CD4-positive, alpha-beta T cell treated with Interleukin-4 for 1 hour (primary cell): ENCODE measurements around the gene PLA2G4A.

Experiments
- DNase-seq, 2 donors: peaks; one replicate each; pipeline ENCODE4 v3.0.0-alpha.2; 2020 to 2022

Gene PLA2G4A

DNA sequence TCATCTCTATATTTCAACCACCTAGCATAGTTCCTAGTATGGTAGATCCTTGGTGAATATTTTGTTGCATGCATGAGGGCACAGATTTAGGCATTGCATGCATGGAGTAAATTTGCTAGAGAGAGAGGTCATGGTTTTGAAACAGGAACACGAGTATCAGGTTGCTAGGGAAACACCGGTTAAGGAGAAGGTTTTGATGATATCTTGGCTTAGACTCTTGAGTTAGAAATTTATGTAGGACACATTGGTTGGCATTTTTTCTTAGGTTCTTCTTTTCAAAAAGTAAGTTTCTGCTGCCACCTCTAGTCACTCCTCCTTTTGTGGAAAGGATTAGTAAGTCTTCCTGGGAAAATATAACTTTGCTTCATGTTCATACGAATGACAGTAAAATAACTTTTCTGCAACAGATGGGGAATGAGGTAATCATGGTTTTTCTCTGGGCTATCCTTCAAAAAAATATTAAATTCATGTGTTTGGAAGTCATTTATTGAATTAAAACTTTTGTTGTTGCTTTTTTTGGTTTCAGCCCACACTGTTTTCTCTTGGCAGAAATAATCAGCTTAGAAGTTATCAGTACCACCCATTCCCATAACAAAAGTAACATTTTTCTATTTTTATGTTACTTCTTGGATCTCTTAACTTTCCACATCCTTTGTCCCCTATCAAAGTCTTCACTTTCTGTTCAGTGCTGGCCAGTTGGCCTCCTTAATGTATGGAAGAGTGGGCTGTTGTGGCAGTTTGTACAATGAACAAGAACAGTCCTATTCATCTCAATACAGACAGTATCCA, 97.3 kb downstream of the PLA2G4A start:
- DNase-seq: no peak

DNA sequence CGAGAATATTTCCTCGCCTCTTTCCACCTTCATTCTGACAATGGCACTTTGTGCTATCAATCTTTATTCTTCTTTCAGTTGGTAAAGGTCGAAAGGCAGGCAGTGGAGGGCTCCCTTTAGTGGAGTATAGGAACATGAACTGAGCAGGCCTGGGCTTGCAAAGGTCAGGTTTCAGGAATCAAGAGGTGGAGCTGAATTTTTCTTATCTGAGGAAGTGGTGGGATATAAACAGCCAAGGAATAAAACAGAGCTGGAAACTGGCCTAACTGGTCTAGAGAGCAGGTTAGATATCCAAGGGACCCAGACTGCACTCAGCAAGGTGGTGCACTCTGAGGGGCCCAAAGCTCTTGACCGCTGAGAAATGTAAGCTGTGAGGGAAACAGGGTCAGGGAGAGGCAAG, 99.1 kb downstream of the PLA2G4A start:
- DNase-seq: no peak

DNA sequence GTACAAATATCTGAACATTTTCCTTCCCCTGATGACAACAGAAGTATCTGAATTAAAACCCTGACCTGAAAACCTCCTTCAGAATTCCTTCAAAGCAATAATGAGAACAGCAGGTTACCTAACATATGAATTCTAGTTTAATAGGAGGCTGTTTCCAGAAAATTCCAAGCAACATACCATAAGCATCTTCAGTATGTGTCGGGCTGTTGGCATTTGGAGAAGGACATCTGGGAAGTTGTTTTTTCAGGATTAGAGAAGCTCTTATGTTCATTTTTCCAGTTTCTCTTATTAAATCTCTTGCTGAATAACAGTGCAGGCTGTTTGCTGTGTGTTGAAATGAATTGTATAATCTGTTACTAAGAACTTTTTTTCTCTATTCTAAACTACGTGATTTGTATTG, 101.5 kb downstream of the PLA2G4A start:
- no peak for DNase-seq

DNA sequence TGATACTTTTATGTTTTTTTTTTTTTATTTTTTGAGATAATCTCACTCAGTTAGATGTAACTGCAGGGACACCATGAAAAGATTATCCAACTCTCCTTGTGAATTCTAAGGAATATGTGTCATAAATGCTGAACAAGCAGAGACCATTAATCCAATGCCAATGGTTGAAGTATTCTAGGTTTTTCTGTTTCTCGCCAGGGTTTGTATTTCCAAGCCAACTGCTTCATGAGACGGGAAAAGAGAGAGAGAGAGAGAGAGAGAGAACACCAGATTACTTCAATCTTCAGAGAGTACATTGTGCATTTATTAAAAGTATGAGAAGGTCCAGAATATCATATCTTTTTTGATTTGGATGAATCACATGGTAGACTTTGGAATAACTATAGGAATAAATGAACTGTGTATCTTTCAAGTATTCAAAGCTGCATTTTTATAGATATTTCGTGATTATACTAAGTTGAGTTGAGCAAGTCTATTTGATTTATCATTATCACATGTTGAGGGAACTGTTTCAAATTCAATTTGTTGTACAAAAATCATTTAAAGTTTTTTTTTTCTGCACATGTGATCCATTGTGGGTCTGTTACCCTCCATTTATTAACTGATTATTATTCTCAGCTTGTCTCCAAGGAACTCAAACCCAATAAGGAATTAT, 108.4 kb downstream of the PLA2G4A start:
- no peak for DNase-seq

DNA sequence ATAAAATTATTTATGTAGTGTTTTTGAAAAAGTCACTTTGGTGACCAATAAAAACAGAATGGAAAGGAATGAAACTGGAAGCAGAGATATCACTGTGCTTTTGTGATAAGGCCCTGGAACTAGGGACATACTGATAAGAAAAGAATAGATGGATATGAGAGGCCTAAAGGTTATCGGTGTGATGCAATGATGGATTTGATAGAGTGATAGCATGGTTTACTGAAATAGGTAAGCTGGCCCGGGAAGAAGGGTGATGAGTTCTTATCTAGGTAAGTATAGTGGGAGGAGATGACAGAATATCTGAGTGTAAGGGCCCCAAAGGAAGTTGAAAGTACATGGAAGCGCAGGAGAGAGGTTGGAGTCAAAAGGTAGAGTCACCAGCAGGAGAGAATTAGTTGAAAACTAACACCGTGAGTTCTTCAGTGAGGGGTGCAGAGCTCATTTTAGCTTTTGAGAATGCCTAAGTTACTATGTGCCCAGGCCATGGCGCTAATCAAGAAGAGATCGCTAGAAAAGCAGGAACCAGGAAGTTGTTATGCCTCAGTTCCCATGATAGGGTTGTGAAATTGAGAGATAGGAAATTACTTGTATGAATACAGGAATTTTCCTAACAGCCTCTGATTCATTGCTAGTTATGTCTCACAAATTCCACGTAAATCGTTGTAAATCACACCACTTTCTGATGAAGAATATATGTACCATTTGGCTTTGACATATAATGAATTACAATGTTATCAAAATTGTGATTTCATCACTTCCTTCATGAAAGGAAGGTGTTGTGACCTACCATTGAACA, 115.3 kb downstream of the PLA2G4A start:
- DNase-seq: no peak

DNA sequence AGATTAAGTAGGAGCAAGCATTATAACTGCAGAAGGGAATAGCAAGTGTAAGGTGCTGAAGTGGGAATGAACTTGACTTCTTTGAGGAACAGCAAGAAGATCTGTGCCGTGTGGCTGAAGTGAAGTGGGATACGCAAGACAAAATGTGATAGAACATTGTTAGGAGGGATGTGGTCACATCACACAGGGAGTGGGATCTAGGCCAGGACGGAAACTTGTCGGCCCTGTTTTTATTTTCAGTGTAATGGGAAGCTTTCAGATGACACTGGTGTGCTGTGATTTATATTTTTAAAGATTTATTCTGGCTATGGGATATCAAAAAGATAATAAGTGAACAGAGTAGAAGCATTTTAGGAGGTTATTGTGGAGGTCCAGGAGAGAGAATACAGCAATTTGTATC, 116.4 kb downstream of the PLA2G4A start:
- no peak for DNase-seq

DNA sequence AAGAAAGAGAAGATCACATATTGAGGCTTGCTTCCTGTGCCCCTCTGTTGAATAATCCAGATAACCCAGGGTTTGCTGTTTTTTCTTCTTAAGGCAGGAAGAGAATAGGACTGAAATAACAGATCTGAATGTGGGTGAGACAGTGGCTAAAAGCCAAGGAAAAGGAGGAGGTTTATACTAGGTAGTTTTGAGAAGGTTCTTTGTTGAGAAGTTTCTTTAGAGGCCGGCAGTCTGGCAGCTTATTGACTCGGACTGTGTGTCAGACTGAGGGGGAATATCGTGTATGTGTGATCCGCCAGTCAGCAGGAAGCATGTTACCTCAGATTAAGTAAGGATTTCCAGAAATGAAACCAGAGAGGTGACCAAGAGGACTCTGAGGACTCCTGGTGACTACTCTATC, 119.8 kb downstream of the PLA2G4A start:
- DNase-seq: no peak

DNA sequence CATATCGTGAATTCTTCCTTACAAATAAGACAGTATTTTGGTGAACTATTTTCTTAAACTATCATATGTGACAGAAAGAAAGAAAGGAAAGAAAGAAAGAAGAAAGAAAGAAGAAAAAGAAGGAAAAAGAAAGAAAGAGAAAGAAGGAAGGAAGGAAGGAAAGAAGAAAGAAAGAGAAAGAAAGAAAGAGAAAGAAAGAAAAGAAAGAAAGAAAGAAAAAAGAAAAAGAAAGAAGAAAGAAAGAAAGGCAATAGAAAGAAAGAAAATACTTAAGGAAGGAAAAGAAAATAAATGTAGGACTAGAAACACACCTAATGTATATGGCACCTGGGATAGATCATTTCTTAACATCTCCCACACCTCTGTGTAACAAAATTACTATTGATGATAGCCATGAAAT, 120.4 kb downstream of the PLA2G4A start:
- no peak for DNase-seq

DNA sequence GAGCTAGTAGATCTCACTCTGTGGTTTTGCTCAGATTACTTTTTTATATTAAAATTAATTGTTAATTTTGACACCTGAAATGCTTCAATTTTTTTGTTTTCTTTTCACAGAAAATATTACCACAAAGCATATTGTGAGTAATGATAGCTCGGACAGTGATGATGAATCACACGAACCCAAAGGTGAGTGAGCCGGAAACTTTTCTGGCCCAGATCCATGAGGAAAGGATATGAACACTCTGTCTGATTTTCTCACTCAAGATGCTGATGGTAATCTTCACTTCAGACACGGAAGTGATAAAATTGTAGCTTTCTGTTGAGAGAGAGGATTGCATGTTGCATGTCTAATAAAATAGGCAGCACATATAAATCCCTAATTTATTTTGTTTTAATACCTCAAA, 121.8 kb downstream of the PLA2G4A start:
- no peak for DNase-seq

DNA sequence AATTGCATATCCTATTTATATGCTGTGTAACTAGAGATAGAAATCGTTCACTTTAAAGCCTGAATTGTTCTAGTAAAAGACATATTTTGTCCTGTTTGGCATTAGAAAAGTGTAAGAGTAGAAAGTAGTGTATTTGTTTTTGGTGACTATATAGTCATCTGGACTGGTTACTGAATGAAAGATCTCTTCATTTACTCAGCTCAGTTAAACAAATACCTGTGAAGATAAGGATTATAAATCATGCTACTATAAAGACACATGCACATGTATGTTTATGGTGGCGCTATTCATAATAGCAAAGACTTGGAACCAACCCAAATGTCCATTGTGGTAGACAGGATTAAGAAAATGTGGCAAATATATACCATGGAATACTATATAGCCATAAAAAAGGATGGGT, 125.1 kb downstream of the PLA2G4A start:
- no peak for DNase-seq

DNA sequence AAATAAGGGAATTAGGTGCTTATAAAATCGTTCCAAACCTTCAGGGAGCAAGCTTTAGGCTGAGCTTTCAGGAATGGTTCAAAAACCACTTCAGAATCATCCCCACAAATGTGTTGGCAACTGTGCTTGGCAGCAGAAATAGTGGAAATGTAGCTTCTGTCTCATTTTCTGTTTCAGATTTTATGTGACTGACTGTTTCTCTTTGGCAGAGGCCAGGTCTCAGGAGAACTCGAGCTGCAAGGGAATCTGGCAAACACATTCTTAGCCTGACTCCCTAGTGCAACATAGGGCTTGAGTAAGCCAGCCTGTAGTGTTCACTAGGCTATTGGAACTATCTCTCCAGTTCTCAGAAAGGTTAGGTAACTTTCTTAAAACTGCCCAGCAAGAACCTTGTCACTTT, 128.6 kb downstream of the PLA2G4A start:
- DNase-seq: no peak

DNA sequence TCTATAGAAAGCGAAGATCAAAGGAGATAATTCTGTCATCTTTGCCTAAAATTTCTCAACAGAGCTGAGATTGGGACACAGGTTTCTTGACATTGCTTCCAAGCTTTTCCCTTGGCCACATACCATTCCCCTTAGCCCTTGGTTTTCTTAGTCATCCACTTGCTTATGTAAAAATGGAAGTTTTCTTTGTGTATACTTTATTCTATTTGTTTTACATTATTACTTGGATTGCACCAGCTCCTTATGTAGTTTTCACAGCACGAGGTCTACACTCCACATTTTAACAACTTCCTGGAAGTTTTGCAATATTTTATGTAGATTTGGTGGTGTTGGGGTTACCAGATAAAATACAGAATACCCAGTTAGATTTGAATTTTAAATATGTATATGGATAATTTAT, 129.8 kb downstream of the PLA2G4A start:
- no peak for DNase-seq

DNA sequence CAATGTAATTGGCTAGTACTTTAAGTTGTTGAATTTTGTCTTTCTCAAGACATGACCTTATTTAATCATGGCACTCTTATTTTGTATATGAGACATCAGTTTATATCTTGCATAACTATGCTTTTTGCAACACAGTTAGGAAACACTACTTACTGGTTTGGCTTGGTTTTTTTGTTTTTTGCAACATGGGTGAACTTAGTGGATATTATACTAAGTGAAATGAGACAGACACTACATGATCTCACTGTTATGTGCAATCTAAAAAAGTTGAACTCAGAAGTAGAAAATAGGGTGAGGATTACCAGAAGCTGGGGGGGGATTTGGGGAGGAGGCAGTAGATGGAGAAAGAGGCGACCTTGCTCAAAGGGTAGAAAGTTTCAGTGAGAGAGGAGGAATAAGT, 132.1 kb downstream of the PLA2G4A start:
- no peak for DNase-seq

DNA sequence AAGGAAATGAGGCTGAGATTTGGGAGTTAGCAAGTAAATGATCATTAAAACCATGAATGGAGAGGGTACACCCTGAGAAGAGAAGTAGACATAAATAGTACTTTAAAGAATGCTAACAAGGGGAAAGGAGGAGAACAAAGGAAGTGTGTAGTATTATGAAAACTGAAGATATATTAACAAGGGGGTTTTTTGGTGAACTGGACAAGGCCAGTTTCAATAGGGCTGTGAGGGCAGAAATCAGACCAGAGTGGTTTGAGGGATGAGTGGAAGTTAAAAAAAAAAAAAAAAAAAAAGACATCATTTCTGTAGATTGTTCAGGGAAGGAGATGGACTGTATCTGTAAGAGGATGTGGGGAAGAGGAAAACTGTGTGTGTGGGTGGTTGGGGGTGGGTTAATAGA, 137.1 kb downstream of the PLA2G4A start:
- DNase-seq: no peak

DNA sequence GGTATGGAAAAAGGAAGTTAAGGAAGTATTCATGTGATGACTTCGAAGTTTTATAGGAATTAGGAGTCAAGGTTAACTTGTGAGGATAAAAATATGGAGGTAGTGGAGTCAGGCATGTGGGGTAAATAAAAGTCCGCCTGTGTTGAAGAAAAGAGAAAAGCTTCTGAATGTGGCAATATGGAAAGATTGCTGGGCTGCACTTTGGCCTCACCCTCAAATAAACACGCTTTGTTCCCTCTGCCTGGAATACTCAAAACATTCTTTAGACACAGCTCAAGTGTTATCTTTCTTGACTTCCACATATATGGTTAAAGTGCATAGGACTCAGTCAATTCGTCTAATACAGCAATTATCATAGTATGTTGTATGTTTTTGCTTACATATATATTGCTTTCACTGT, 137.7 kb downstream of the PLA2G4A start:
- no peak for DNase-seq

DNA sequence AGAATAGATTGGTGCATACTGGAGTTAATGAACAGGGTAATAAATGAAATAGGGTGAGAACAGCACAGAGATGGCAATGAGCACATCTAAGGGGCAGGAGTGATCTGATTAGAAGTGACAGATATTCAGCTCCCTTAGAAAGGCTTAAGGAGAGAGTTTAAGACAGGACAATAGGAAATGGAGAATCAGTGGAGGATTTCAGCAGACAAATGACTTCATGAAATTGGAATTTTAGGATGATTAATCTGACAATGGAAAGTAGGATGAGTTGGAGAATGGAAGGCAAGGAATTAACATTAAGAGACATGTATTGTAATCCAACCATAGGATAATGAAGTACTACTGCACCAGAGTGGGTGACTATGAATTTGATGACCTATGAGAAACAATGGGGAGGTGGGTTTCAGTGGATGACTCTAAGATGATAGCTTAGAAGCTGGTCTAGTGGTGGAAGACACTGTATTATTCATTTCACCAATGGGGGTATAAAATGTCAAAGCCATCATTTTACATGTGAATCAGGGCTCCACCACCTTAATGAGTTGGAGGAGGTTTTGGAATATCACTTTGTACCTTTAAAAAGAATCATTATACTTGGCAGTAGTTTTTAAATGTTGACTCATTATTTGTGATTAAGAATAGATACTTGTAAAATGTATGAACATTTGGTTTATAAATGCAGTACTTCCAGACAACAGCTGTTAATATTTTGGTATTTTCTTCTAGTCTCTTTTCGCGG, 139.1 kb downstream of the PLA2G4A start:
- no peak for DNase-seq

DNA sequence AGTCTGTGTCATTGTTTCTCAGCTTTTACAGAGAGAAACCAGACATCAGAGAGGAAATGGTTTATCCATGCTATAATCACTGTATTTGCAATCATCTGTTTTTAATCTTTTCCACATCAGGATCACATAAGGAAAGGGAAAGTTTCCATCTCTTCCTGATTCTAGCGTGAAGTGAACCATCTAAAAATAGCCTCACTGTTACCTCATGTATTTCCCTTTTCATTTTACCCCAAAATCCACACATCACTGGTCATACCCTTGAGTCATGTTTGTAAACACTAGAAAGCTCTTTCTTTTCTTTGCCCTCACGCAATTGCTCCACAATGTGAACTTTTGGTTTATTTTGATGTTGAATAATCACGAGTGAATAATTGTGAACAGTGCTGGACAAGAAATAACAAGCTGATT, 146.0 kb downstream of the PLA2G4A start:
- no peak for DNase-seq

DNA sequence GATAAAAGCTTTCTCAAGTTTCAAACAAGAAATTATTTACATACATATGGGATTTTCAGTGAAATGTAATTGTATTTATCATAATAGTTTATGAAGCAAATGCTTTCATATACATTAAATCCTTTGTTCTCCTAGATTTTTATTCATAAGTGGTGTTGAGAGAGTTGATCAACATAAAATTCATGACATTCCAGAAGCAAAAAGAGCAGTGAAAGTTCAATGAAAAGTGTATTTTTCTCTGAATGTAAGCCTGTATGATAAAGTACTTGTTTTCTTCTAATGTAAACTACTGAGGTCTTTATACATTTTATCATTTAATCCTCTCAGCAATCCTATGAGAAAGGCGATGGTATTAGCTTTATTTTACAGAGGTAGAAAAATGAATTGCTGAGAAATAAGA, 146.5 kb downstream of the PLA2G4A start:
- DNase-seq: no peak

DNA sequence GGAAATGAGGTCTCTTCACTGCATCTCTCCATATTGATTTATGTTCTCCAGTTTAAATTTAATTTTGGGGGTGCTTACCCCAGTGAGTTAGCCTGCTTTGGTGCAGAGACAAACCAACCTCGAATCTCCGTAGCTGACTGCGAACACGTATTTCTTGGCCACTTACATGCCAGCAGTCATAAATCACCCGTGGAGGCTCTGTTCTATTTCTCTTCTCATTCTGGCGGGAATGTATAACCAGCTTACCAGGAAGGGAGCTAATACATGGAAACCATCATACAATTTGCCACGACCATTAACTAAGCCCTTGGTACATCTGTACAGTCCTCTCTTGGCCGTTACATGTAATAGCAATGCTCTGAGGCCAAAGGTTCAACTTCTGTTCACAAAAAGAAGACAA, 148.0 kb downstream of the PLA2G4A start:
- DNase-seq: no peak

DNA sequence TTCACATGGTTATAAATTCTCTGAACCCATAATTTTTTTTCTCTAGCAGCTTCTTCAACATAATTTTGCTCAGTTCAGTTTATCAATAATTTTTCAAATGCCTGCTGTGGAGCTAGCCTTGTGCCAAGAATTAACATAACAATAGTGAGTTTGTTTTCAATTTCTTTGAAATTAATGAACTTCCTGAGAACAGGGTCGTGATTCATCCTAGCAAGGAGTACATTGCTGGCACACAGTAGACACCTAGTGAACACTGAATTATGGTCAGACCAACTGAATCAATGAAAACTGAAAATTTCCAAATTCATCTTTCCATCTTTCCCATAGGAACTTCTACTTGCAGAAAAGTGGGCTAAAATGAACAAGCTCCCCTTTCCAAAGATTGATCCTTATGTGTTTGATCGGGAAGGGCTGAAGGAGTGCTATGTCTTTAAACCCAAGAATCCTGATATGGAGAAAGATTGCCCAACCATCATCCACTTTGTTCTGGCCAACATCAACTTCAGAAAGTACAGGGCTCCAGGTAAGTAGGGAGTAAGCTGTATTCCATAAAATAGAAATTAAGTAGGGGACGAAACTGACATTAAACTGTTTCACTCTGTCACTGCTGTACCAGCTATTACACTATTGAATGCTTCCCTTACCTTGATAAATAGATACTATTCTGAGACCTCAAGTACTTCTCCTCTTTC, 148.7 kb downstream of the PLA2G4A start:
- DNase-seq: no peak

DNA sequence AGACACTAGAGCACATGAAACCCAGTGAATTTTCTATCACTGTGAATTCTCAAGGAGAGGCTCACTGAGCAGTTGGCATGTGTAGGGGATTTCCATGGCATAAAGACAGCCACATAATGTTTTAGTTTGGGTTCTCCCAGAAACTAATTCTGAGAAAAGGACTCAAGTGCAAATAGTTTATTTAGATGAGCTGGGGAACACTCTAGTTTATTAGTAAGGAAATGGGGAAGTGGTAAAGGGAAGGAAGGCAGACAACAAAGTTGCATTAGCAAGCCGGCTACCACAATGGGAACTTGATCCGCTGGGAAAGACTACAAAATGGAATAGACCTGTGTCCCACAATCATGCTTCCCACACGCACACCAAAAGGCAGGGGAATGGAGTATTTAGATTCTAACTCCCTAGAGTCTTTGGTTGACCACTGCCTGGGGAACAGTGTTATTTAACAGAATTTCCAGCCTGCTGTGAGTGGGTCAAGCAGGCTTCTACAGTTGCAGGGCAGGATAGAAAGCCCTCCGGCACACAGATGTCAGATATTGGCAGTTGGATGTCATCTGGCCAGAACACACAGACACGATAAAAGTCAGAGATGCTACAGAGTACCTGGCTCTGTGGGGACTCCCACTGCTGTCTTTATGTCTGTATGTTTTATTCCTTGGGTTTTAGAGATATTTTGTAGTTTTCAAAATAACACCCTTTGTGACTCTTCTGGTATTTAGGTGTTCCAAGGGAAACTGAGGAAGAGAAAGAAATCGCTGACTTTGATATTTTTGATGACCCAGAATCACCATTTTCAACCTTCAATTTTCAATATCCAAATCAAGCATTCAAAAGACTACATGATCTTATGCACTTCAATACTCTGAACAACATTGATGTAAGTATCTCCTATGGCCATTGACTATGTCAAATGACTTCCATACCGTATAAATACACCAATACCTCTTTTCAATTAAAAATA, 150.1 kb downstream of the PLA2G4A start:
- DNase-seq: no peak
